Measurements from ENCODE around the gene ZNF367.

GRCh38 chr9:96418920-96419690, 935 bp upstream of the ZNF367 start:
- TF ChIP-seq POLR2A (IDR thresholded peaks at IDR 0.05) (peak; percentile 35 to 40), CTCF (IDR thresholded peaks at IDR 0.05) (peak in 1 of 4 experiments; percentile 5)

Data from uterus (tissue), 2 donors.